K562 (cell line): ENCODE data around the gene LAMA3. TPM values are rescaled to one million over a fixed set of nuclear protein-coding genes. Genes with fewer than 3 reads are reported as not detected.

ENCODE experiments used
- CEBPZ ChIP-seq: fragments of 150-350 bp; IDR thresholded peaks from 2 replicates; pipeline ENCODE4 v1.6.1; 2014; ENCODE audit warnings: low read depth, mild to moderate bottlenecking, low read length, borderline replicate concordance
- CHD7 ChIP-seq: fragments of 200-600 bp; sonication (generic); IDR thresholded peaks from one replicate; pipeline ENCODE4 v1.6.1; 2012; ENCODE audit warnings: mild to moderate bottlenecking, low read depth, low read length, inconsistent platforms
- HMGXB4 ChIP-seq: sonication (generic); formaldehyde crosslinking; IDR thresholded peaks from 2 replicates; pipeline ENCODE4 v1.8.1; 2023; ENCODE audit warnings: mild to moderate bottlenecking, missing genetic modification reagents
- MYBL2 ChIP-seq, 2 experiments: fragments of 450-650 bp in 1 of 2; sonication (generic) in 1 of 2; formaldehyde crosslinking in 1 of 2; IDR thresholded peaks; 2 replicates each; pipeline versions ENCODE4 v1.6.1 to v1.8.1; 2017 to 2022; ENCODE audit warnings: borderline replicate concordance in 1 of 2, inconsistent platforms in 1 of 2, low read depth in 1 of 2, mild to moderate bottlenecking in 1 of 2, missing genetic modification reagents in 1 of 2, moderate library complexity in 1 of 2
- POLR2AphosphoS5 ChIP-seq: IDR thresholded peaks from 2 replicates; pipeline ENCODE4 v1.6.1; 2011; ENCODE audit warnings: mild to moderate bottlenecking, low read depth, low read length, moderate library complexity; ENCODE audit not compliant: control insufficient read depth, insufficient read depth
- ZFP1 ChIP-seq: fragments of 450-650 bp; formaldehyde crosslinking; IDR thresholded peaks from 2 replicates; pipeline ENCODE4 v1.4.0; 2020; ENCODE audit warnings: mild to moderate bottlenecking, mixed read lengths
- ZNF174 ChIP-seq: fragments of 250-450 bp; sonication (Bioruptor Pico); IDR thresholded peaks from 2 replicates; pipeline ENCODE4 v1.4.0; 2020; ENCODE audit warnings: mild to moderate bottlenecking
- polyA plus RNA-seq, 8 experiments: library from polyadenylated mRNA; depleted of rRNA in 4 of 8; stranded (reverse) in 5 of 8; unstranded in 3 of 8; fragments of >200 nt; fragmentation: Nextera tagmentation in 2 of 8; fragmentation: Illumina TruSeq in 1 of 8; extraction: Ambion mirVana in 2 of 8; extraction: Trizol in 1 of 8; gene quantifications; 2 replicates each; pipeline versions ENCODE4 v1.2.1 to v1.2.3, GENCODE V29; 2011 to 2014; ENCODE audit warnings: inconsistent platforms in 1 of 8, missing spikeins in 1 of 8
- total RNA-seq, 7 experiments: library from RNA; depleted of rRNA in 6 of 7; stranded (reverse); fragments of >200 nt in 6 of 7; fragmentation: Illumina TruSeq in 2 of 7; extraction: Trizol in 2 of 7; gene quantifications; 2 replicates each; pipeline versions ENCODE4 v1.2.1 to v1.2.3, GENCODE V29; 2011 to 2021; ENCODE audit warnings: low replicate concordance in 1 of 7

Gene LAMA3
- total and polyA plus RNA-seq, 9 of the 15 experiments (the other 6 are each of a cell fraction or from before 2014, with no cell fraction given), result 0.07 TPM; not detected in 8

GRCh38 chr18:23969664-23970063 lies 280.4 kb downstream of the LAMA3 start (continued):
- TF ChIP-seq CHD7 (no peak), ZNF174 (CRISPR knock-in tag) (no peak), CEBPZ (no peak), POLR2AphosphoS5 (no peak), MYBL2 (IDR thresholded peaks at IDR 0.05; ENCODE audit: low read depth) (no peak), MYBL2 (CRISPR knock-in tag; IDR thresholded peaks at IDR 0.05; ENCODE audit: borderline replicate concordance) (no peak), ZFP1 (CRISPR knock-in tag) (no peak), HMGXB4 (CRISPR knock-in tag) (no peak)
